HEK293 (cell line): Measurements from ENCODE around the gene ERAP2.
A peak's percentile ranks its signal among the peaks of the same experiment; 100 is the strongest.

Source experiments
- EGR2 ChIP-seq: fragments of 450-650 bp; formaldehyde crosslinking; IDR thresholded peaks from 2 replicates; pipeline ENCODE4 v1.5.1; 2016; ENCODE audit warnings: low read depth, missing biosample characterization, missing genetic modification characterization
- ELK4 ChIP-seq: IDR thresholded peaks from 2 replicates; pipeline ENCODE4 v1.6.1; 2011; ENCODE audit warnings: mild to moderate bottlenecking, low read depth, low read length, borderline replicate concordance
- GLIS2 ChIP-seq: fragments of 450-650 bp; formaldehyde crosslinking; IDR thresholded peaks from 2 replicates; pipeline ENCODE4 v1.5.1; 2016; ENCODE audit warnings: missing biosample characterization, missing genetic modification characterization
- IKZF3 ChIP-seq: fragments of 450-650 bp; IDR thresholded peaks from 2 replicates; pipeline ENCODE4 v1.5.0; 2018; ENCODE audit warnings: missing biosample characterization, mild to moderate bottlenecking, missing genetic modification characterization, moderate library complexity
- KLF7 ChIP-seq: fragments of 450-650 bp; formaldehyde crosslinking; IDR thresholded peaks from 2 replicates; pipeline ENCODE4 v1.5.1; 2016; ENCODE audit warnings: missing biosample characterization, missing genetic modification characterization, borderline replicate concordance
- KLF9 ChIP-seq: fragments of 450-650 bp; formaldehyde crosslinking; IDR thresholded peaks from 2 replicates; pipeline ENCODE4 v1.5.1; 2016; ENCODE audit warnings: missing biosample characterization, missing genetic modification characterization, low read depth
- PRDM6 ChIP-seq: fragments of 450-650 bp; formaldehyde crosslinking; IDR thresholded peaks from 2 replicates; pipeline ENCODE4 v1.5.1; 2017; ENCODE audit warnings: missing biosample characterization, missing genetic modification characterization
- SCRT1 ChIP-seq: fragments of 450-650 bp; formaldehyde crosslinking; IDR thresholded peaks from 2 replicates; pipeline ENCODE4 v1.5.1; 2016; ENCODE audit warnings: missing biosample characterization, missing genetic modification characterization, borderline replicate concordance
- ZBTB10 ChIP-seq: fragments of 450-650 bp; formaldehyde crosslinking; IDR thresholded peaks from 2 replicates; pipeline ENCODE4 v1.5.1; 2016; ENCODE audit warnings: missing biosample characterization, missing genetic modification characterization
- ZFP37 ChIP-seq: fragments of 450-650 bp; formaldehyde crosslinking; IDR thresholded peaks from 2 replicates; pipeline ENCODE4 v1.5.1; 2016; ENCODE audit warnings: missing biosample characterization, missing genetic modification characterization
- ZFP69B ChIP-seq: fragments of 450-650 bp; formaldehyde crosslinking; IDR thresholded peaks from 2 replicates; pipeline ENCODE4 v1.5.1; 2016; ENCODE audit warnings: missing biosample characterization, missing genetic modification characterization
- ZIC2 ChIP-seq: fragments of 450-650 bp; formaldehyde crosslinking; IDR thresholded peaks from 2 replicates; pipeline ENCODE4 v1.5.1; 2016; ENCODE audit warnings: missing biosample characterization, missing genetic modification characterization
- ZNF112 ChIP-seq: fragments of 450-650 bp; formaldehyde crosslinking; IDR thresholded peaks from 2 replicates; pipeline ENCODE4 v1.5.0; 2017; ENCODE audit warnings: missing biosample characterization, missing genetic modification characterization
- ZNF132 ChIP-seq: fragments of 450-650 bp; formaldehyde crosslinking; IDR thresholded peaks from 2 replicates; pipeline ENCODE4 v1.5.1; 2017; ENCODE audit warnings: missing biosample characterization, missing genetic modification characterization, borderline replicate concordance
- ZNF211 ChIP-seq: fragments of 450-650 bp; formaldehyde crosslinking; IDR thresholded peaks from 2 replicates; pipeline ENCODE4 v1.5.1; 2016; ENCODE audit warnings: low read depth, missing biosample characterization, missing genetic modification characterization
- ZNF324 ChIP-seq: fragments of 450-650 bp; formaldehyde crosslinking; IDR thresholded peaks from 2 replicates; pipeline ENCODE4 v1.5.1; 2016; ENCODE audit warnings: missing biosample characterization, missing genetic modification characterization
- ZNF366 ChIP-seq: fragments of 450-650 bp; formaldehyde crosslinking; conservative IDR thresholded peaks from 2 replicates; pipeline ENCODE4 v1.5.1; 2016; ENCODE audit warnings: missing biosample characterization, missing genetic modification characterization
- ZNF394 ChIP-seq: fragments of 450-650 bp; formaldehyde crosslinking; IDR thresholded peaks from 2 replicates; pipeline ENCODE4 v1.5.1; 2016; ENCODE audit warnings: missing biosample characterization, missing genetic modification characterization, mild to moderate bottlenecking, moderate library complexity, borderline replicate concordance
- ZNF423 ChIP-seq: fragments of 450-650 bp; formaldehyde crosslinking; IDR thresholded peaks from 2 replicates; pipeline ENCODE4 v1.5.1; 2016; ENCODE audit warnings: missing biosample characterization, missing genetic modification characterization
- ZNF433 ChIP-seq: fragments of 450-650 bp; formaldehyde crosslinking; IDR thresholded peaks from 2 replicates; pipeline ENCODE4 v1.5.1; 2016; ENCODE audit warnings: missing biosample characterization, missing genetic modification characterization, low read depth
- ZNF488 ChIP-seq: fragments of 450-650 bp; formaldehyde crosslinking; IDR thresholded peaks from 2 replicates; pipeline ENCODE4 v1.5.1; 2016; ENCODE audit warnings: missing biosample characterization, missing genetic modification characterization
- ZNF514 ChIP-seq: fragments of 450-650 bp; formaldehyde crosslinking; IDR thresholded peaks from 2 replicates; pipeline ENCODE4 v1.5.1; 2016; ENCODE audit warnings: missing biosample characterization, missing genetic modification characterization
- ZNF529 ChIP-seq: fragments of 450-650 bp; formaldehyde crosslinking; IDR thresholded peaks from 2 replicates; pipeline ENCODE4 v1.5.1; 2017; ENCODE audit warnings: missing genetic modification characterization, missing biosample characterization; ENCODE audit not compliant: insufficient replicate concordance
- ZNF544 ChIP-seq: fragments of 450-650 bp; formaldehyde crosslinking; IDR thresholded peaks from 2 replicates; pipeline ENCODE4 v1.5.0; 2017; ENCODE audit warnings: missing biosample characterization, missing genetic modification characterization
- ZNF600 ChIP-seq: fragments of 450-650 bp; formaldehyde crosslinking; IDR thresholded peaks from 2 replicates; pipeline ENCODE4 v1.5.1; 2016; ENCODE audit warnings: missing biosample characterization, missing genetic modification characterization
- ZNF623 ChIP-seq: fragments of 450-650 bp; formaldehyde crosslinking; IDR thresholded peaks from 2 replicates; pipeline ENCODE4 v1.5.1; 2016; ENCODE audit warnings: missing biosample characterization, missing genetic modification characterization
- ZNF660 ChIP-seq: fragments of 450-650 bp; IDR thresholded peaks from 2 replicates; pipeline ENCODE4 v1.5.1; 2018; ENCODE audit warnings: missing biosample characterization, mild to moderate bottlenecking, missing genetic modification characterization
- ZXDB ChIP-seq: fragments of 450-650 bp; formaldehyde crosslinking; IDR thresholded peaks from 2 replicates; pipeline ENCODE4 v1.5.1; 2016; ENCODE audit warnings: missing biosample characterization, missing genetic modification characterization
- TF ChIP-seq, protein P1 (sequence below): fragments of 450-650 bp; formaldehyde crosslinking; IDR thresholded peaks from 2 replicates; pipeline ENCODE4 v1.5.1; 2016; ENCODE audit warnings: missing biosample characterization, missing genetic modification characterization
- TF ChIP-seq, protein P2 (sequence below): fragments of 450-650 bp; formaldehyde crosslinking; IDR thresholded peaks from 2 replicates; pipeline ENCODE4 v1.5.1; 2016; ENCODE audit warnings: missing biosample characterization, missing genetic modification characterization

Gene ERAP2

GRCh38 chr5:96936431-96937320 lies 60.4 kb downstream of the ERAP2 start (continued):
- no peak for TF ChIP-seq ZNF324 (tag by site-specific recombination)
- TF ChIP-seq, protein P1, sequence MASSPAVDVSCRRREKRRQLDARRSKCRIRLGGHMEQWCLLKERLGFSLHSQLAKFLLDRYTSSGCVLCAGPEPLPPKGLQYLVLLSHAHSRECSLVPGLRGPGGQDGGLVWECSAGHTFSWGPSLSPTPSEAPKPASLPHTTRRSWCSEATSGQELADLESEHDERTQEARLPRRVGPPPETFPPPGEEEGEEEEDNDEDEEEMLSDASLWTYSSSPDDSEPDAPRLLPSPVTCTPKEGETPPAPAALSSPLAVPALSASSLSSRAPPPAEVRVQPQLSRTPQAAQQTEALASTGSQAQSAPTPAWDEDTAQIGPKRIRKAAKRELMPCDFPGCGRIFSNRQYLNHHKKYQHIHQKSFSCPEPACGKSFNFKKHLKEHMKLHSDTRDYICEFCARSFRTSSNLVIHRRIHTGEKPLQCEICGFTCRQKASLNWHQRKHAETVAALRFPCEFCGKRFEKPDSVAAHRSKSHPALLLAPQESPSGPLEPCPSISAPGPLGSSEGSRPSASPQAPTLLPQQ, result peak; percentile 86
- no peak for TF ChIP-seq ZNF394
- no peak for TF ChIP-seq ZNF112
- no peak for TF ChIP-seq ZNF544 (tag by site-specific recombination)
- no peak for TF ChIP-seq ZNF514 (tag by site-specific recombination)
- peak; percentile 84 for TF ChIP-seq ZNF600
- TF ChIP-seq IKZF3 (tag by site-specific recombination), result no peak
- no peak for TF ChIP-seq EGR2 (tag by site-specific recombination)
- peak; percentile 62; the same call in 1 of the 2 replicates for TF ChIP-seq ZIC2 (tag by site-specific recombination)
- no peak for TF ChIP-seq ZXDB (tag by site-specific recombination)
- no peak for TF ChIP-seq ZNF623
- no peak for TF ChIP-seq KLF7 (tag by site-specific recombination)
- no peak for TF ChIP-seq ZNF433 (tag by site-specific recombination)
- no peak for TF ChIP-seq ZNF132
- TF ChIP-seq SCRT1 (tag by site-specific recombination), result no peak
- TF ChIP-seq, protein P2, sequence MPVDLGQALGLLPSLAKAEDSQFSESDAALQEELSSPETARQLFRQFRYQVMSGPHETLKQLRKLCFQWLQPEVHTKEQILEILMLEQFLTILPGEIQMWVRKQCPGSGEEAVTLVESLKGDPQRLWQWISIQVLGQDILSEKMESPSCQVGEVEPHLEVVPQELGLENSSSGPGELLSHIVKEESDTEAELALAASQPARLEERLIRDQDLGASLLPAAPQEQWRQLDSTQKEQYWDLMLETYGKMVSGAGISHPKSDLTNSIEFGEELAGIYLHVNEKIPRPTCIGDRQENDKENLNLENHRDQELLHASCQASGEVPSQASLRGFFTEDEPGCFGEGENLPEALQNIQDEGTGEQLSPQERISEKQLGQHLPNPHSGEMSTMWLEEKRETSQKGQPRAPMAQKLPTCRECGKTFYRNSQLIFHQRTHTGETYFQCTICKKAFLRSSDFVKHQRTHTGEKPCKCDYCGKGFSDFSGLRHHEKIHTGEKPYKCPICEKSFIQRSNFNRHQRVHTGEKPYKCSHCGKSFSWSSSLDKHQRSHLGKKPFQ, result no peak
- TF ChIP-seq ZNF211 (tag by site-specific recombination), result no peak
- TF ChIP-seq PRDM6 (tag by site-specific recombination), result no peak
- no peak for TF ChIP-seq KLF9 (tag by site-specific recombination)
- TF ChIP-seq ZNF366 (tag by site-specific recombination), result 0 out of 2 replicates have a peak, but pooled peaks have one; percentile 12
- peak; percentile 42; the same call in 1 of the 2 replicates for TF ChIP-seq ZFP69B
- TF ChIP-seq GLIS2 (tag by site-specific recombination), result peak; percentile 64
- TF ChIP-seq ZNF423 (tag by site-specific recombination), result no peak
- TF ChIP-seq ZNF529, result no peak
- TF ChIP-seq ELK4, result no peak
- no peak; the same call in 1 of the 2 replicates for TF ChIP-seq ZBTB10
- TF ChIP-seq ZFP37, result 0 out of 2 replicates have a peak, but pooled peaks have one; percentile 32
- peak; percentile 33; the same call in 1 of the 2 replicates for TF ChIP-seq ZNF660 (tag by site-specific recombination)
- TF ChIP-seq ZNF488 (tag by site-specific recombination), result no peak
